Measurements from ENCODE around the gene ROBO1. TPM values are rescaled to one million over a fixed set of nuclear protein-coding genes. Genes with fewer than 3 reads are reported as not detected.

ROBO1 gene
- total and polyA plus RNA-seq, 2 of the 8 experiments (the other 6 are each of a cell fraction or from before 2014, with no cell fraction given): 51.4 to 91.0 TPM

DNA sequence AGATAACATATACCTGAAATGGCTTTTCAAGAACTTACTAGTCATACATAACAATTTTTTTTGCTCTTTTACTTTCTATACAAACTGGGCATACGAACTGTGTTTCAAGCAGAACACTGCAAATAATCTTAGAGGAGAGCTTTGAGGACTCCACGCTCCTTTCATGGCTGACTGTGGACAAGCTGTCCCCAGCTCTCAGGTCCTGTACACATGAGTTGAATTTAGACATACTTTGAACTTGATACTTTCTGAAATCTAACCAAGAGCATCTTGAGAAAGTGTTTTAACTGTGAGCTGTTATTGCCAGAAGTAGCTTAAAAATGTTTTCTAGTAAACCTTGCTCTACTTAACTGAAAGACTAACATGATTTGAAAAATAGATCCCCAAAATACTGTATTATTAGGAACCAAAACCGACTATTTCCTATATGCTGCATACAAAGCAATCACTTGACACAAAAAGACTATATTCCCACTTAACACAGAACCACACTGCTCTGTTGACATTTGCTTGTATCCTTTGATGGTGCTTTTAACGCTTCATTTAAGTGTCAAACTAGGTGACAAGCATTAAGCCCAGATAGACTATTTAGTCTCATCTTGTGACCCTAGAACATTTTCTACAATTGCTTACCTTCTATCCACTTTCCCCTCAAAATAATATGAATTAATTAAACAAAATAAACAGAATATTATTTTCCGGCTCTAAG is 755.8 kb downstream of the ROBO1 start (continued):
- TF ChIP-seq RBBP5 (IDR thresholded peaks at IDR 0.05; ENCODE audit: borderline replicate concordance, low read depth, low read length) (no peak), SUZ12 (IDR thresholded peaks at IDR 0.05; ENCODE audit: low read length) (no peak), PHF8 (conservative IDR thresholded peaks at IDR 0.05; ENCODE audit: low read depth, low read length) (no peak), CHD2 (IDR thresholded peaks at IDR 0.05; ENCODE audit: low read length) (no peak), CBX5 (IDR thresholded peaks at IDR 0.05; ENCODE audit: low read depth, low read length) (no peak)
